Mammary epithelial cell (primary cell): ENCODE data around the gene ALK.

Experiments used
- CTCF ChIP-seq, 2 donors: IDR thresholded peaks in 1 of 2; conservative IDR thresholded peaks in 1 of 2; 2 replicates each; pipeline ENCODE4 v1.5.1; 2011 to 2012; ENCODE audit warnings: inconsistent platforms in 2 of 2, low read length in 2 of 2, mild to moderate bottlenecking in 2 of 2, control low read depth in 1 of 2, low read depth in 1 of 2; ENCODE audit not compliant: insufficient read depth in 1 of 2; ENCODE audit errors: extremely low read depth in 1 of 2
- EZH2 ChIP-seq: IDR thresholded peaks from 2 replicates; pipeline ENCODE4 v1.6.1; 2012; ENCODE audit warnings: low read length, inconsistent platforms, borderline replicate concordance

- no peak for TF ChIP-seq CTCF (conservative IDR thresholded peaks at IDR 0.05 in 1 of 2, IDR thresholded peaks at IDR 0.05 in 1 of 2; ENCODE audit: extremely low read depth in 1 of 2, insufficient read depth in 1 of 2, low read depth in 1 of 2, low read length in 2 of 2)
- TF ChIP-seq EZH2, result no peak
Measured at GRCh38 chr2:29802986-29803385, 118.4 kb downstream of the ALK start.
